K562 (cell line): Measurements from ENCODE around the gene IRS1. TPM values are rescaled to one million over a fixed set of nuclear protein-coding genes. Genes with fewer than 3 reads are reported as not detected.

Experiments used
- ATAC-seq: fragments of 200-7000 bp; cut with Tn5 transposase; 3 replicates; pipeline ENCODE4 v1.9.1; 2020; ENCODE audit warnings: moderate library complexity
- BruUV-seq: library from RNA; stranded (reverse); fragments of 400-500 nt; replicated peaks from 2 replicates; lab custom pipeline; 2021; lab: Mats Ljungman, UMichigan
- CTCF ChIA-PET: fragments of 300-600 bp; formaldehyde crosslinking; extraction: SDS; loops from one replicate; lab custom pipeline; 2021; ENCODE audit warnings: low intra/inter-chr PET ratio; lab: Yijun Ruan, JAX
- POLR2A ChIA-PET: fragments of 300-600, 350-650 bp; sonication (Branson Sonifier 250); formaldehyde crosslinking; extraction: SDS; loops from one replicate; lab custom pipeline; 2021; ENCODE audit warnings: antibody characterized with exemption, inconsistent platforms; lab: Yijun Ruan, JAX
- DNase-seq, 4 experiments: peaks; one replicate each; pipeline versions ENCODE4 v3.0.0 to v3.0.0-alpha.2; 2011 to 2018; ENCODE audit warnings: low spot score in 3 of 4, mixed read lengths in 3 of 4; ENCODE audit errors: extremely low read depth in 1 of 4
- FAIRE-seq: peaks from 2 replicates; lab custom pipeline; 2011; peaks lifted over from hg19 to GRCh38; lab: Jason Lieb, UNC
- H2AFZ ChIP-seq: 2 replicates; pipeline ENCODE4 v1.6.0; 2011; ENCODE audit warnings: low read depth, low read length, control low read depth, inconsistent platforms
- H3K27ac ChIP-seq: fragments of 200-600 bp; 3 replicates; pipeline ENCODE4 v1.8.0; 2011; ENCODE audit warnings: low read depth, mild to moderate bottlenecking, control low read depth, inconsistent platforms, low read length, moderate library complexity, mixed read lengths; ENCODE audit errors: extremely low read depth
- H3K27me3 ChIP-seq, 2 experiments: fragments of 300-600 bp in 1 of 2; 2 replicates in 1 of 2; 3 replicates in 1 of 2; pipeline versions ENCODE4 v1.6.0 to v1.8.0; 2011; ENCODE audit warnings: inconsistent platforms in 2 of 2, low read length in 2 of 2, mild to moderate bottlenecking in 1 of 2, mixed read lengths in 1 of 2, moderate library complexity in 1 of 2; ENCODE audit not compliant: control insufficient read depth in 2 of 2, insufficient read depth in 2 of 2
- H3K36me3 ChIP-seq: fragments of 300-600 bp; 3 replicates; pipeline ENCODE4 v1.8.0; 2011; ENCODE audit warnings: mild to moderate bottlenecking, low read length, inconsistent platforms; ENCODE audit not compliant: control insufficient read depth, insufficient read depth
- H3K4me1 ChIP-seq, 2 experiments: fragments of 200-600 bp in 1 of 2; replicated peaks in 1 of 2; 2 replicates in 1 of 2; 3 replicates in 1 of 2; pipeline versions ENCODE4 v1.5.1 to v1.8.0; 2011; ENCODE audit warnings: inconsistent platforms in 2 of 2, low read length in 2 of 2, mild to moderate bottlenecking in 1 of 2, mixed read lengths in 1 of 2, moderate library complexity in 1 of 2; ENCODE audit not compliant: control insufficient read depth in 2 of 2, insufficient read depth in 2 of 2
- H3K4me2 ChIP-seq: 2 replicates; pipeline ENCODE4 v1.6.1; 2011; ENCODE audit warnings: low read length, control low read depth, inconsistent platforms, mixed read lengths; ENCODE audit not compliant: insufficient read depth
- H3K4me3 ChIP-seq: fragments of 200-600 bp; sonication (generic), shearing (Covaris generic); 2 replicates; pipeline ENCODE4 v1.5.1; 2016; ENCODE audit warnings: control low read depth, inconsistent platforms
- H3K79me2 ChIP-seq: fragments of 200-600 bp; 3 replicates; pipeline ENCODE4 v1.8.0; 2011; ENCODE audit warnings: low read length, inconsistent platforms; ENCODE audit not compliant: control insufficient read depth, insufficient read depth
- H3K9ac ChIP-seq, 2 experiments: 2 replicates each; pipeline versions ENCODE4 v1.6.0 to v1.6.1; 2011; ENCODE audit warnings: low read depth in 2 of 2, low read length in 2 of 2, control low read depth in 1 of 2, inconsistent platforms in 1 of 2, mild to moderate bottlenecking in 1 of 2, mixed read lengths in 1 of 2; ENCODE audit not compliant: insufficient read depth in 1 of 2
- H3K9me1 ChIP-seq: one replicate; pipeline ENCODE4 v1.6.0; 2011; ENCODE audit warnings: inconsistent platforms, mild to moderate bottlenecking, low read length, moderate library complexity; ENCODE audit not compliant: control insufficient read depth, insufficient read depth
- H3K9me3 ChIP-seq: replicated peaks from 2 replicates; pipeline ENCODE4 v1.5.1; 2011; ENCODE audit warnings: low read depth, low read length, inconsistent platforms; ENCODE audit not compliant: control insufficient read depth, insufficient read depth
- H4K20me1 ChIP-seq: replicated peaks from 2 replicates; pipeline ENCODE4 v1.6.1; 2011; ENCODE audit warnings: low read length, inconsistent platforms, mixed read lengths; ENCODE audit not compliant: control insufficient read depth, insufficient read depth
- ATF7 ChIP-seq: fragments of 450-650 bp; IDR thresholded peaks from 2 replicates; pipeline ENCODE4 v1.7.1; 2014; ENCODE audit warnings: mild to moderate bottlenecking, moderate library complexity
- C11orf30 ChIP-seq: fragments of 450-650 bp; IDR thresholded peaks from 2 replicates; pipeline ENCODE4 v1.6.1; 2016; ENCODE audit warnings: low read depth, mild to moderate bottlenecking
- COPS2 ChIP-seq: fragments of 450-650 bp; conservative IDR thresholded peaks from 2 replicates; pipeline ENCODE4 v1.6.1; 2016; ENCODE audit warnings: mild to moderate bottlenecking, moderate library complexity
- PURB ChIP-seq: sonication (generic); formaldehyde crosslinking; IDR thresholded peaks from 2 replicates; pipeline ENCODE4 v1.9.0; 2021; ENCODE audit warnings: low read depth, mild to moderate bottlenecking, missing genetic modification reagents
- RBM25 ChIP-seq: fragments of 200-400 bp; formaldehyde crosslinking; IDR thresholded peaks from 2 replicates; pipeline ENCODE4 v1.6.1; 2018; ENCODE audit warnings: low read length, low read depth, moderate library complexity; ENCODE audit not compliant: severe bottlenecking
- ZFP36 ChIP-seq: fragments of 150-350 bp; IDR thresholded peaks from 2 replicates; pipeline ENCODE4 v1.6.1; 2018; ENCODE audit warnings: low read length, low read depth; ENCODE audit not compliant: partially characterized antibody
- ZNF316 ChIP-seq: fragments of 450-650 bp; IDR thresholded peaks from 2 replicates; pipeline ENCODE4 v1.6.1; 2016
- ZNF584 ChIP-seq: fragments of 200-800 bp; sonication (Bioruptor generic); IDR thresholded peaks from 2 replicates; pipeline ENCODE4 v1.6.1; 2016; ENCODE audit warnings: low read depth, mild to moderate bottlenecking, missing genetic modification characterization, missing compliant biosample characterization
- WGBS: fragments of 100-300 bp; shearing (Covaris generic); methylation state at CpG from one replicate; pipeline ENCODE4 v1.1.6; 2016; ENCODE audit warnings: low coverage, mixed read lengths; ENCODE audit not compliant: insufficient coverage; ENCODE audit errors: missing lambda C conversion rate; 5-methylcytosine and 5-hydroxymethylcytosine counted together
- in situ Hi-C: fragments of 300-500 bp; cut with MboI; formaldehyde crosslinking; loops from 4 replicates; pipeline ENCODE4 v1.15.0; 2018; ENCODE audit warnings: inconsistent platforms, mixed read lengths
- intact Hi-C: fragments of 100-400 bp; cut with micrococcal nuclease; formaldehyde crosslinking; loops from 2 replicates; pipeline ENCODE4 v1.14.2; 2022
- polyA plus RNA-seq, 8 experiments: library from polyadenylated mRNA; depleted of rRNA in 4 of 8; stranded (reverse) in 5 of 8; unstranded in 3 of 8; fragments of >200 nt; fragmentation: Nextera tagmentation in 2 of 8; fragmentation: Illumina TruSeq in 1 of 8; extraction: Ambion mirVana in 2 of 8; extraction: Trizol in 1 of 8; gene quantifications; 2 replicates each; pipeline versions ENCODE4 v1.2.1 to v1.2.3, GENCODE V29; 2011 to 2014; ENCODE audit warnings: inconsistent platforms in 1 of 8, missing spikeins in 1 of 8
- total RNA-seq, 7 experiments: library from RNA; depleted of rRNA in 6 of 7; stranded (reverse); fragments of >200 nt in 6 of 7; fragmentation: Illumina TruSeq in 2 of 7; extraction: Trizol in 2 of 7; gene quantifications; 2 replicates each; pipeline versions ENCODE4 v1.2.1 to v1.2.3, GENCODE V29; 2011 to 2021; ENCODE audit warnings: low replicate concordance in 1 of 7
- TF ChIP-seq, protein P1 (sequence below): sonication (generic); formaldehyde crosslinking; IDR thresholded peaks from 2 replicates; pipeline ENCODE4 v1.8.1; 2023; ENCODE audit warnings: missing genetic modification reagents, mild to moderate bottlenecking, borderline replicate concordance

The IRS1 gene
- total and polyA plus RNA-seq, 9 of the 15 experiments (the other 6 are each of a cell fraction or from before 2014, with no cell fraction given), result under 0.01 to 0.31 (median 0.08) TPM; not detected in 1

DNA sequence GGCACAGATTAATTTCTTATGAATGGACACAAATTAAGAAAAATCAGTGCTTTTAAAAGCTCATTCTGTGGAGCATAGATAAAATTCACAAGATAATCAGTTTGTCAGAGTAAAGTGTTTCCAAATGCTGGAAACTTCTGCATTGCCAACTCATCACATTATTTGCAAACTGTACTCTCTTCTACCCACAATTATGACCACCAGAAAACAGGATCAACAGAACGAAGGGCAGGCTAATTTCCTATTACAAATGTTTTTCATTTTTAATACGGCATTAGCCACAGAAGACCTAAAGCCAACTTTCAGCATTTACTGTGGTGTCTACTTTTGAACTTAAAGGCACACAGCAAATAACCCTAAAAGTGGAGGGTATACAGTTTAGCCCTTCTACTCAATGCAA, 6.0 kb downstream of the IRS1 start:
- intact Hi-C loops (no loop called here), in situ Hi-C loops (no loop called here)
- H3K27ac ChIP-seq, result no peak overlapping the region
- H3K9ac ChIP-seq, result no peak overlapping the region
- H2AFZ ChIP-seq, result no peak overlapping the region
- no peaks in the 10 kb centered on the region for H3K79me2 ChIP-seq
- H3K4me2 ChIP-seq, result no peak overlapping the region
- BruUV-seq, result no TSS peak
- no peaks in the 10 kb centered on the region; the same call in 1 of the 2 replicates for H3K9me3 ChIP-seq
- FAIRE-seq, result no peak
- WGBS, result 43% methylated on average over 2 of the region's 2 CpGs
- ChIA-PET POLR2A (no interaction called here), CTCF (no interaction called here)
- TF ChIP-seq RBM25 (no peak), ZNF316 (0 out of 2 replicates have a peak, but pooled peaks have one; percentile 23)
- no peaks in the 10 kb centered on the region for H3K36me3 ChIP-seq
- no peak overlapping the region for H3K4me3 ChIP-seq
- peaks cover 0 to 23% of the 10 kb centered on the region in 2 experiments; a peak in 3 of 5 replicates for H3K4me1 ChIP-seq
- no peak for DNase-seq
- no peak for ATAC-seq
- peaks cover 0 to 5% of the 10 kb centered on the region in 2 experiments; a peak in 1 of 5 replicates for H3K27me3 ChIP-seq
- no peaks in the 10 kb centered on the region for H3K9me1 ChIP-seq
- H4K20me1 ChIP-seq, result no peaks in the 10 kb centered on the region

DNA sequence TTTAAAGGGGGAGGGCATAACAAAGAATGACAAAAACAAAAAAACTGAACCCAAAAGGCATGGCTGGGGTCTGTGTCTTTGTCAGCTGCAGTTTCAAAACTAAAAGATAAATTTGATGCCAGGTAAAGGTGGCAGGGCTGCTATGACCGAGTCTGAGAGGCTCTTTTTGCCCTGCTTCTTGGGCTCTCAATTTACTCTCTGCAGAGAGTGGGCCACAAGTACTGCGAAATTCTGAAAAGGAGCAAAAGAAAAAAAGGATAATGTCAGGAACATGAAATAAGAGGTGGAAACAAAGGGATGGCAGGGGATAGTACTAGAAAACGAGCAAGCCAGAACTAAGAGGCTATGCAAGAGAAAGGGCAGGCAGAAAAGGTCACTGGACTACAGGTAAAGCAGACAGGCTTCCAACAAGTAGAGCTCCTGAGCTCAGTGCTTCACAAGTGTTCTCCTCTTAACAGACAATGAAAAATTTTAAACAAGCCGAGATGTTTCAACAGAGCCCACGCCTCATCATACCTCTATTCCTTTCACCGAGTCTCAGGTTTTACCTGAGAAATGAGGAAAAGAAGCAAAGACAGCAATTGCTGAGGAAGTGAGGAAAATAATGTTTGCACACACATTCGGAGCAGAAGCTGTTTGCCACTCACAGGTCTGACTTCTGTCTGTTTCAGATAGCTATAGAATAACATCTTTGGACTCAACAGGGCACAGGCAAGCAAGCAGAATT, 7.3 kb downstream of the IRS1 start:
- TSS peak; percentile 87 for BruUV-seq
- no peak for TF ChIP-seq COPS2
- TF ChIP-seq ATF7, result no peak
- TF ChIP-seq ZNF584, result no peak
- TF ChIP-seq, protein P1, sequence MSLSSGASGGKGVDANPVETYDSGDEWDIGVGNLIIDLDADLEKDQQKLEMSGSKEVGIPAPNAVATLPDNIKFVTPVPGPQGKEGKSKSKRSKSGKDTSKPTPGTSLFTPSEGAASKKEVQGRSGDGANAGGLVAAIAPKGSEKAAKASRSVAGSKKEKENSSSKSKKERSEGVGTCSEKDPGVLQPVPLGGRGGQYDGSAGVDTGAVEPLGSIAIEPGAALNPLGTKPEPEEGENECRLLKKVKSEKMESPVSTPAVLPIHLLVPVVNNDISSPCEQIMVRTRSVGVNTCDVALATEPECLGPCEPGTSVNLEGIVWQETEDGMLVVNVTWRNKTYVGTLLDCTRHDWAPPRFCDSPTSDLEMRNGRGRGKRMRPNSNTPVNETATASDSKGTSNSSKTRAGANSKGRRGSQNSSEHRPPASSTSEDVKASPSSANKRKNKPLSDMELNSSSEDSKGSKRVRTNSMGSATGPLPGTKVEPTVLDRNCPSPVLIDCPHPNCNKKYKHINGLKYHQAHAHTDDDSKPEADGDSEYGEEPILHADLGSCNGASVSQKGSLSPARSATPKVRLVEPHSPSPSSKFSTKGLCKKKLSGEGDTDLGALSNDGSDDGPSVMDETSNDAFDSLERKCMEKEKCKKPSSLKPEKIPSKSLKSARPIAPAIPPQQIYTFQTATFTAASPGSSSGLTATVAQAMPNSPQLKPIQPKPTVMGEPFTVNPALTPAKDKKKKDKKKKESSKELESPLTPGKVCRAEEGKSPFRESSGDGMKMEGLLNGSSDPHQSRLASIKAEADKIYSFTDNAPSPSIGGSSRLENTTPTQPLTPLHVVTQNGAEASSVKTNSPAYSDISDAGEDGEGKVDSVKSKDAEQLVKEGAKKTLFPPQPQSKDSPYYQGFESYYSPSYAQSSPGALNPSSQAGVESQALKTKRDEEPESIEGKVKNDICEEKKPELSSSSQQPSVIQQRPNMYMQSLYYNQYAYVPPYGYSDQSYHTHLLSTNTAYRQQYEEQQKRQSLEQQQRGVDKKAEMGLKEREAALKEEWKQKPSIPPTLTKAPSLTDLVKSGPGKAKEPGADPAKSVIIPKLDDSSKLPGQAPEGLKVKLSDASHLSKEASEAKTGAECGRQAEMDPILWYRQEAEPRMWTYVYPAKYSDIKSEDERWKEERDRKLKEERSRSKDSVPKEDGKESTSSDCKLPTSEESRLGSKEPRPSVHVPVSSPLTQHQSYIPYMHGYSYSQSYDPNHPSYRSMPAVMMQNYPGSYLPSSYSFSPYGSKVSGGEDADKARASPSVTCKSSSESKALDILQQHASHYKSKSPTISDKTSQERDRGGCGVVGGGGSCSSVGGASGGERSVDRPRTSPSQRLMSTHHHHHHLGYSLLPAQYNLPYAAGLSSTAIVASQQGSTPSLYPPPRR (CRISPR knock-in tag), result no peak
- TF ChIP-seq ZFP36, result no peak
- no peak for TF ChIP-seq C11orf30
- no peak for TF ChIP-seq PURB (CRISPR knock-in tag)

More for the DNA sequence above, 7.3 kb downstream of the IRS1 start:
- Histone ChIP-seq H3K4me2 (peak overlapping the region; percentile 61), H3K36me3 (no peaks in the 10 kb centered on the region), H3K9ac (peak overlapping the region; percentile 79 to 82; a peak in 3 of 4 replicates), H3K4me3 (peak overlapping the region; percentile 51), H3K79me2 (no peaks in the 10 kb centered on the region), H3K27me3 (peaks cover 0 to 5% of the 10 kb centered on the region in 2 experiments; a peak in 1 of 5 replicates), H2AFZ (peak overlapping the region; percentile 86), H3K27ac (peak overlapping the region; percentile 78; the same call in 1 of the 3 replicates), H4K20me1 (no peaks in the 10 kb centered on the region), H3K9me1 (no peaks in the 10 kb centered on the region), H3K9me3 (no peaks in the 10 kb centered on the region; the same call in 1 of the 2 replicates), H3K4me1 (peaks cover 0 to 20% of the 10 kb centered on the region in 2 experiments; a peak in 3 of 5 replicates)
- DNase-seq (no peak), ATAC-seq (no peak), FAIRE-seq (no peak)
- POLR2A ChIA-PET, result interaction anchor here (0.9 to 1.0 kb wide), 2 partner anchors 33 to 190 kb away, joined by 3 read pairs; no protein-coding TSS in a partner anchor
- in situ Hi-C loops (no loop called here), intact Hi-C loops (no loop called here)
- CTCF ChIA-PET, result no interaction called here
- WGBS, result 48% methylated on average over 5 of the region's 7 CpGs
